Endothelial cell of umbilical vein (primary cell): ENCODE measurements around the gene PRF1.

Experiments used
- EZH2 ChIP-seq: IDR thresholded peaks from 2 replicates; pipeline ENCODE4 v1.6.1; 2012; ENCODE audit warnings: borderline replicate concordance, low read depth, mild to moderate bottlenecking, moderate library complexity, low read length, inconsistent platforms; ENCODE audit not compliant: severe bottlenecking
- GATA2 ChIP-seq: IDR thresholded peaks from 2 replicates; pipeline ENCODE4 v1.7.0; 2011; ENCODE audit warnings: low read depth, mild to moderate bottlenecking, moderate library complexity, mixed read lengths, low read length; ENCODE audit not compliant: insufficient read length, insufficient read depth
- MAX ChIP-seq: IDR thresholded peaks from 2 replicates; pipeline ENCODE4 v1.6.1; 2011; ENCODE audit not compliant: insufficient read depth, insufficient read length
- MYC ChIP-seq: IDR thresholded peaks from one replicate; pipeline ENCODE4 v1.6.1; 2011; ENCODE audit warnings: mild to moderate bottlenecking, low read depth, low read length
- TF ChIP-seq, protein P1 (sequence below), 2 donors: IDR thresholded peaks; 1 replicate in 1 of 2; 2 replicates in 1 of 2; pipeline ENCODE4 v1.5.1; 2011; ENCODE audit warnings: low read length in 2 of 2, mild to moderate bottlenecking in 2 of 2, moderate library complexity in 2 of 2, control low read depth in 1 of 2, inconsistent platforms in 1 of 2, low read depth in 1 of 2; ENCODE audit not compliant: insufficient read depth in 1 of 2; ENCODE audit errors: extremely low read depth in 1 of 2

- TF ChIP-seq EZH2 = no peak
- TF ChIP-seq, protein P1, sequence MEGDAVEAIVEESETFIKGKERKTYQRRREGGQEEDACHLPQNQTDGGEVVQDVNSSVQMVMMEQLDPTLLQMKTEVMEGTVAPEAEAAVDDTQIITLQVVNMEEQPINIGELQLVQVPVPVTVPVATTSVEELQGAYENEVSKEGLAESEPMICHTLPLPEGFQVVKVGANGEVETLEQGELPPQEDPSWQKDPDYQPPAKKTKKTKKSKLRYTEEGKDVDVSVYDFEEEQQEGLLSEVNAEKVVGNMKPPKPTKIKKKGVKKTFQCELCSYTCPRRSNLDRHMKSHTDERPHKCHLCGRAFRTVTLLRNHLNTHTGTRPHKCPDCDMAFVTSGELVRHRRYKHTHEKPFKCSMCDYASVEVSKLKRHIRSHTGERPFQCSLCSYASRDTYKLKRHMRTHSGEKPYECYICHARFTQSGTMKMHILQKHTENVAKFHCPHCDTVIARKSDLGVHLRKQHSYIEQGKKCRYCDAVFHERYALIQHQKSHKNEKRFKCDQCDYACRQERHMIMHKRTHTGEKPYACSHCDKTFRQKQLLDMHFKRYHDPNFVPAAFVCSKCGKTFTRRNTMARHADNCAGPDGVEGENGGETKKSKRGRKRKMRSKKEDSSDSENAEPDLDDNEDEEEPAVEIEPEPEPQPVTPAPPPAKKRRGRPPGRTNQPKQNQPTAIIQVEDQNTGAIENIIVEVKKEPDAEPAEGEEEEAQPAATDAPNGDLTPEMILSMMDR (IDR thresholded peaks at IDR 0.05; ENCODE audit: extremely low read depth in 1 of 2, insufficient read depth in 1 of 2, low read depth in 1 of 2, low read length in 2 of 2) = no peak
- no peak for TF ChIP-seq MAX
- TF ChIP-seq MYC = no peak
- no peak for TF ChIP-seq GATA2
Observed at GRCh38 chr10:70557086-70557845, 45.3 kb downstream of the PRF1 start.
